Natural killer cell (primary cell): ENCODE data around the gene SHISA3. TPM values are rescaled to one million over a fixed set of nuclear protein-coding genes. Genes with fewer than 3 reads are reported as not detected.

Experiments used
- ATAC-seq, 3 donors: fragments of 150-1000 bp in 2 of 3; fragments of 200-7000 bp in 1 of 3; cut with Tn5 transposase; 1 replicate in 1 of 3; 2 replicates in 2 of 3; pipeline ENCODE4 v1.10.0; 2021; ENCODE audit warnings: mild to moderate bottlenecking in 2 of 3, moderate library complexity in 2 of 3
- DNase-seq, 2 donors: peaks; one replicate each; pipeline versions ENCODE4 v3.0.0 to v3.0.0-alpha.2; 2013 to 2021; ENCODE audit warnings: mixed read lengths in 1 of 2
- H3K27ac ChIP-seq: one replicate; pipeline ENCODE4 v1.5.1; 2013; ENCODE audit warnings: mild to moderate bottlenecking, low read length
- H3K27me3 ChIP-seq: one replicate; pipeline ENCODE4 v1.6.1; 2013; ENCODE audit warnings: low read length; ENCODE audit not compliant: control insufficient read depth, insufficient read depth
- H3K36me3 ChIP-seq: one replicate; pipeline ENCODE4 v1.6.1; 2013; ENCODE audit warnings: low read length; ENCODE audit not compliant: control insufficient read depth, insufficient read depth
- H3K4me1 ChIP-seq: one replicate; pipeline ENCODE4 v1.6.1; 2013; ENCODE audit warnings: low read length; ENCODE audit not compliant: control insufficient read depth, insufficient read depth
- H3K4me3 ChIP-seq: one replicate; pipeline ENCODE4 v1.5.1; 2013; ENCODE audit warnings: low read length
- H3K9me3 ChIP-seq: one replicate; pipeline ENCODE4 v1.6.1; 2013; ENCODE audit warnings: low read length; ENCODE audit not compliant: control insufficient read depth, insufficient read depth
- H3K27ac Mint-ChIP-seq, 2 donors: one replicate each; pipeline ENCODE4 v1.8.0; 2022; ENCODE audit warnings: mild to moderate bottlenecking in 2 of 2, mixed read lengths in 2 of 2, moderate library complexity in 1 of 2
- H3K27me3 Mint-ChIP-seq, 2 donors: one replicate each; pipeline ENCODE4 v1.8.0; 2022; ENCODE audit warnings: low read depth in 2 of 2, mixed read lengths in 2 of 2
- H3K36me3 Mint-ChIP-seq: one replicate; pipeline ENCODE4 v1.8.0; 2022; ENCODE audit warnings: mixed read lengths
- H3K4me1 Mint-ChIP-seq, 2 donors: one replicate each; pipeline ENCODE4 v1.8.0; 2022; ENCODE audit warnings: mixed read lengths in 2 of 2
- H3K4me3 Mint-ChIP-seq: one replicate; pipeline ENCODE4 v1.8.0; 2022; ENCODE audit warnings: mild to moderate bottlenecking, moderate library complexity, mixed read lengths
- H3K9me3 Mint-ChIP-seq, 2 donors: one replicate each; pipeline ENCODE4 v1.8.0; 2022; ENCODE audit warnings: mixed read lengths in 2 of 2
- CTCF ChIP-seq: fragments of 200-600 bp; IDR thresholded peaks from one replicate; pipeline ENCODE4 v1.8.0; 2022; ENCODE audit warnings: antibody characterized with exemption
- WGBS: methylation state at CpG from one replicate; pipeline ENCODE4 v1.1.7; 2013; ENCODE audit warnings: missing lambda C conversion rate; ENCODE audit not compliant: insufficient coverage; 5-methylcytosine and 5-hydroxymethylcytosine counted together
- intact Hi-C: fragments of 100-400 bp; cut with micrococcal nuclease; formaldehyde crosslinking; loops from one replicate; pipeline ENCODE4 v1.14.2; 2022
- total RNA-seq, 4 donors: library from RNA; stranded (reverse); fragments of 120-200 nt in 1 of 4; gene quantifications; one replicate each; pipeline versions ENCODE4 v1.2.3 to v1.2.4, GENCODE V29; 2013 to 2022

Gene SHISA3
- total RNA-seq, 3 donors from 2014 or later (not counting 1 experiment from before 2014, with no cell fraction given): not detected

- DNase-seq: no peak
- ATAC-seq: no peak
- H3K36me3 ChIP-seq: no peaks in the 10 kb centered on the region
- peaks cover 0 to 2% of the 10 kb centered on the region in 2 donors for H3K9me3 Mint-ChIP-seq
- H3K27me3 Mint-ChIP-seq: peaks cover 20 to 34% of the 10 kb centered on the region in 2 donors
- intact Hi-C loops: no loop called here
- WGBS: 80% methylated on average over 2 of the region's 2 CpGs
- H3K4me1 Mint-ChIP-seq: no peaks in the 10 kb centered on the region
- no peak overlapping the region for H3K27ac Mint-ChIP-seq
- no peak overlapping the region for H3K4me3 ChIP-seq
- H3K9me3 ChIP-seq: no peaks in the 10 kb centered on the region
- no peak overlapping the region for H3K4me3 Mint-ChIP-seq
- no peak for TF ChIP-seq CTCF
- no peaks in the 10 kb centered on the region for H3K36me3 Mint-ChIP-seq
- H3K4me1 ChIP-seq: no peaks in the 10 kb centered on the region
- H3K27ac ChIP-seq: no peak overlapping the region
- H3K27me3 ChIP-seq: no peaks in the 10 kb centered on the region
Measured at GRCh38 chr4:42360256-42360669, 37.0 kb upstream of the SHISA3 start.

- H3K27me3 Mint-ChIP-seq: peaks cover 14 to 22% of the 10 kb centered on the region in 2 donors
- H3K27ac Mint-ChIP-seq: no peak overlapping the region
- H3K4me1 Mint-ChIP-seq: no peaks in the 10 kb centered on the region
- 92% methylated on average over 8 of the region's 8 CpGs for WGBS
- no peak overlapping the region for H3K4me3 ChIP-seq
- H3K9me3 ChIP-seq: no peaks in the 10 kb centered on the region
- no peak overlapping the region for H3K4me3 Mint-ChIP-seq
- H3K9me3 Mint-ChIP-seq: peaks cover 0 to 2% of the 10 kb centered on the region in 2 donors
- no peaks in the 10 kb centered on the region for H3K36me3 Mint-ChIP-seq
- no peaks in the 10 kb centered on the region for H3K36me3 ChIP-seq
- H3K27ac ChIP-seq: no peak overlapping the region
- H3K4me1 ChIP-seq: no peaks in the 10 kb centered on the region
- no peak for ATAC-seq
- no peak for TF ChIP-seq CTCF
- no peaks in the 10 kb centered on the region for H3K27me3 ChIP-seq
- intact Hi-C loops: no loop called here
- DNase-seq: no peak
Measured at GRCh38 chr4:42361456-42361855, 35.8 kb upstream of the SHISA3 start.

GRCh38 chr4:42362591-42362990 lies 34.7 kb upstream of the SHISA3 start:
- intact Hi-C loops: no loop called here
- DNase-seq: no peak
- Mint-ChIP-seq H3K36me3 (no peaks in the 10 kb centered on the region), H3K27ac (no peak overlapping the region), H3K4me3 (no peak overlapping the region), H3K27me3 (peaks cover 14% of the 10 kb centered on the region in 2 donors), H3K4me1 (no peaks in the 10 kb centered on the region), H3K9me3 (no peaks in the 10 kb centered on the region)
- Histone ChIP-seq H3K4me1 (no peaks in the 10 kb centered on the region), H3K36me3 (no peaks in the 10 kb centered on the region), H3K27me3 (no peaks in the 10 kb centered on the region), H3K27ac (no peak overlapping the region), H3K4me3 (no peak overlapping the region), H3K9me3 (no peaks in the 10 kb centered on the region)
- WGBS: 67% methylated on average over 1 of the region's 3 CpGs
- TF ChIP-seq CTCF: no peak
- ATAC-seq: no peak

GRCh38 chr4:42363614-42364013 lies 33.7 kb upstream of the SHISA3 start:
- intact Hi-C loops: no loop called here
- no peaks in the 10 kb centered on the region for H3K4me1 Mint-ChIP-seq
- no peak for TF ChIP-seq CTCF

More at GRCh38 chr4:42363614-42364013, 33.7 kb upstream of the SHISA3 start:
- Histone ChIP-seq H3K4me3 (no peak overlapping the region), H3K27ac (no peak overlapping the region), H3K27me3 (no peaks in the 10 kb centered on the region), H3K36me3 (no peaks in the 10 kb centered on the region), H3K9me3 (no peaks in the 10 kb centered on the region), H3K4me1 (no peaks in the 10 kb centered on the region)
- DNase-seq (no peak), ATAC-seq (no peak)
- Mint-ChIP-seq H3K4me3 (no peak overlapping the region), H3K27ac (no peak overlapping the region), H3K9me3 (no peaks in the 10 kb centered on the region), H3K36me3 (no peaks in the 10 kb centered on the region), H3K27me3 (peaks cover 6 to 13% of the 10 kb centered on the region in 2 donors)
- WGBS: 80% methylated on average over 2 of the region's 3 CpGs
